ENCODE results near the gene STK11. TPM values are rescaled to one million over a fixed set of nuclear protein-coding genes. Genes with fewer than 3 reads are reported as not detected.

STK11 gene
- polyA plus RNA-seq, 3 donors = 57.3 to 65.3 (median 60.8) TPM

GRCh38 chr19:1270854-1271527 lies 65.4 kb downstream of the STK11 start:
- no peak for DNase-seq

- DNase-seq = no peak
Measured at GRCh38 chr19:1271528-1272422, 66.2 kb downstream of the STK11 start.

GRCh38 chr19:1272423-1273262 lies 67.1 kb downstream of the STK11 start:
- no peak for DNase-seq

GRCh38 chr19:1273263-1274041 lies 67.9 kb downstream of the STK11 start:
- DNase-seq = no peak

- no peak for DNase-seq
Measured at GRCh38 chr19:1274081-1274851, 68.7 kb downstream of the STK11 start.

- no peak for DNase-seq
Measured at GRCh38 chr19:1274852-1275259, 69.3 kb downstream of the STK11 start.

GRCh38 chr19:1275260-1275975 lies 69.8 kb downstream of the STK11 start, which contains the start of gene FAM174C:
FAM174C (plus strand) TSS chr19:1275530; CDS start chr19:1275550, 20 bp downstream.
- peak; percentile 94 for DNase-seq

GRCh38 chr19:1275976-1276627 lies 70.5 kb downstream of the STK11 start:
- no peak for DNase-seq

GRCh38 chr19:1276628-1277022 lies 71.0 kb downstream of the STK11 start:
- DNase-seq = no peak

- DNase-seq = no peak
Measured at GRCh38 chr19:1277061-1277460, 71.5 kb downstream of the STK11 start.

Other genes starting within 250 kb of the STK11 start
- gene WDR18, start 221.4 kb upstream of the STK11 start, polyA plus RNA-seq (ENCODE audit: insufficient read length in 3 of 3) = 10 to 100 TPM; 48.4 to 63.9 (median 61.6) TPM
- 1 to 10 TPM in 1 of 3 donors, under 1 TPM in 2; 0.87 to 1.1 (median 0.91) TPM for gene GRIN3B, start 205.4 kb upstream of the STK11 start, polyA plus RNA-seq (ENCODE audit: insufficient read length in 3 of 3)
- 100 to 1,000 TPM; 126 to 135 (median 134) TPM for gene TMEM259, start 184.7 kb upstream of the STK11 start, polyA plus RNA-seq (ENCODE audit: insufficient read length in 3 of 3)
- gene RNU6-2, start 184.3 kb upstream of the STK11 start, polyA plus RNA-seq (ENCODE audit: insufficient read length in 3 of 3) = not detected
- gene CNN2, start 179.2 kb upstream of the STK11 start, polyA plus RNA-seq (ENCODE audit: insufficient read length in 3 of 3) = 100 to 1,000 TPM; 171 to 183 (median 174) TPM
- gene ABCA7, start 165.7 kb upstream of the STK11 start, polyA plus RNA-seq (ENCODE audit: insufficient read length in 3 of 3) = 10 to 100 TPM in 1 of 3 donors, 1 to 10 TPM in 2; 8.9 to 11.6 (median 9.6) TPM
- 10 to 100 TPM in 2 of 3 donors, 1 to 10 TPM in 1; 10.0 to 14.9 (median 14.8) TPM for gene ARHGAP45, start 138.6 kb upstream of the STK11 start, polyA plus RNA-seq (ENCODE audit: insufficient read length in 3 of 3)
- gene POLR2E, start 110.4 kb upstream of the STK11 start, polyA plus RNA-seq (ENCODE audit: insufficient read length in 3 of 3) = 100 to 1,000 TPM; 162 to 168 (median 165) TPM
- 100 to 1,000 TPM; 246 to 301 (median 294) TPM for gene GPX4, start 101.8 kb upstream of the STK11 start, polyA plus RNA-seq (ENCODE audit: insufficient read length in 3 of 3)
- 10 to 100 TPM; 18.1 to 22.1 (median 20.2) TPM for gene SBNO2, start 31.5 kb upstream of the STK11 start, polyA plus RNA-seq (ENCODE audit: insufficient read length in 3 of 3)
- gene CBARP, start 32.2 kb downstream of the STK11 start, polyA plus RNA-seq (ENCODE audit: insufficient read length in 3 of 3) = 1 to 10 TPM; 2.0 to 3.2 (median 2.7) TPM
- gene ATP5F1D, start 36.0 kb downstream of the STK11 start, polyA plus RNA-seq (ENCODE audit: insufficient read length in 3 of 3) = 100 to 1,000 TPM; 119 to 152 (median 149) TPM
- gene MIDN, start 42.8 kb downstream of the STK11 start, polyA plus RNA-seq (ENCODE audit: insufficient read length in 3 of 3) = 10 to 100 TPM; 66.2 to 74.7 (median 68.1) TPM
- 100 to 1,000 TPM; 778 to 993 (median 799) TPM for gene CIRBP, start 63.6 kb downstream of the STK11 start, polyA plus RNA-seq (ENCODE audit: insufficient read length in 3 of 3)
- gene FAM174C, start 69.8 kb downstream of the STK11 start, polyA plus RNA-seq (ENCODE audit: insufficient read length in 3 of 3) = 10 to 100 TPM; 25.3 to 28.7 (median 28.5) TPM
- 1 to 10 TPM; 2.2 to 4.4 (median 3.8) TPM for gene EFNA2, start 80.1 kb downstream of the STK11 start, polyA plus RNA-seq (ENCODE audit: insufficient read length in 3 of 3)
- gene NDUFS7, start 178.1 kb downstream of the STK11 start, polyA plus RNA-seq (ENCODE audit: insufficient read length in 3 of 3) = 10 to 100 TPM; 76.0 to 98.5 (median 94.2) TPM
- gene GAMT, start 195.8 kb downstream of the STK11 start, polyA plus RNA-seq (ENCODE audit: insufficient read length in 3 of 3) = 10 to 100 TPM; 31.5 to 42.9 (median 42.9) TPM
- 10 to 100 TPM; 85.2 to 99.4 (median 98.2) TPM for gene DAZAP1, start 201.8 kb downstream of the STK11 start, polyA plus RNA-seq (ENCODE audit: insufficient read length in 3 of 3)
- 100 to 1,000 TPM; 716 to 925 (median 791) TPM for gene RPS15, start 232.6 kb downstream of the STK11 start, polyA plus RNA-seq (ENCODE audit: insufficient read length in 3 of 3)
- gene APC2, start 244.3 kb downstream of the STK11 start, polyA plus RNA-seq (ENCODE audit: insufficient read length in 3 of 3) = 1 to 10 TPM; 1.3 to 1.9 (median 1.7) TPM

Data from renal pelvis (tissue), 4 donors.